Psoas muscle (tissue), 8 donors: Measurements from ENCODE around the gene ZNF559. TPM values are rescaled to one million over a fixed set of nuclear protein-coding genes. Genes with fewer than 3 reads are reported as not detected.

Experiments used
- ATAC-seq, 4 donors: fragments of 200-7000 bp; cut with Tn5 transposase; one replicate each; pipeline ENCODE4 v1.9.1; 2020; ENCODE audit warnings: moderate library complexity in 3 of 4, mild to moderate bottlenecking in 2 of 4
- DNase-seq, 2 donors: peaks; one replicate each; pipeline ENCODE4 v3.0.0-alpha.2; 2020
- H3K27ac ChIP-seq: fragments of 200-600 bp; one replicate; pipeline ENCODE4 v1.8.0; 2022
- H3K27me3 ChIP-seq, 3 donors: fragments of 200-600 bp in 1 of 3; one replicate each; pipeline versions ENCODE4 v1.6.1 to v1.8.0; 2013 to 2022; ENCODE audit warnings: low read length in 2 of 3, mild to moderate bottlenecking in 2 of 3, moderate library complexity in 1 of 3; ENCODE audit not compliant: insufficient read depth in 3 of 3
- H3K36me3 ChIP-seq, 2 donors: fragments of 200-600 bp in 1 of 2; one replicate each; pipeline versions ENCODE4 v1.6.1 to v1.8.0; 2013 to 2022; ENCODE audit warnings: low read depth in 1 of 2, mild to moderate bottlenecking in 1 of 2, moderate library complexity in 1 of 2; ENCODE audit not compliant: insufficient read depth in 1 of 2
- H3K4me1 ChIP-seq: fragments of 200-600 bp; one replicate; pipeline ENCODE4 v1.8.0; 2022
- H3K4me3 ChIP-seq: fragments of 200-600 bp; one replicate; pipeline ENCODE4 v1.8.0; 2022; ENCODE audit warnings: mild to moderate bottlenecking
- H3K9me3 ChIP-seq: fragments of 200-600 bp; one replicate; pipeline ENCODE4 v1.8.0; 2022
- CTCF ChIP-seq: fragments of 200-600 bp; IDR thresholded peaks from one replicate; pipeline ENCODE4 v1.8.0; 2022; ENCODE audit warnings: antibody characterized with exemption
- WGBS, 3 donors: extraction: QIAGEN DNeasy Blood & Tissue Kit; methylation state at CpG; one replicate each; pipeline versions ENCODE4 v1.1.6 to v1.1.7; 2013; 5-methylcytosine and 5-hydroxymethylcytosine counted together
- intact Hi-C, 2 donors: fragments of 100-400 bp; cut with DNase I; formaldehyde crosslinking; loops; one replicate each; pipeline versions ENCODE4 v1.11.0 to v1.14.2; 2022
- polyA plus RNA-seq, 3 donors: library from polyadenylated mRNA; stranded (reverse); fragments of 200-250 nt; gene quantifications; one replicate each; pipeline ENCODE4 v1.2.3, GENCODE V29; 2013
- total RNA-seq, 4 donors: library from RNA; stranded (reverse); fragmentation: NEBNext Ultra II Directional in 2 of 4; extraction: Animal tissue kit (Norgen Biotek cat#: 25700) in 2 of 4; gene quantifications; one replicate each; pipeline versions ENCODE4 v1.2.1 to v1.2.4, GENCODE V29; 2021 to 2023
- donor health status: healthy with polysubstance abuse.
- donor health status: DM: no; HTN: no; CAD: no; lungs with moderate emphysema.
- donor health status: Bipolar disorder and iron deficiency.
- donor health status: healthy.
- donor health status: DM: yes; HTN: yes; CAD: no.
- donor health status: DM: no; HTN: no; CAD: no.
- donor health status: DM: no; HTN: no; CAD: no.
- donor health status: DM: yes; HTN: yes; CAD: no.

The ZNF559 gene
- total and polyA plus RNA-seq, 7 donors = 1.5 to 8.6 (median 2.7) TPM

GRCh38 chr19:9306443-9306842 lies 17.5 kb upstream of the ZNF559 start:
- TF ChIP-seq CTCF = no peak
- H3K4me3 ChIP-seq = no peak overlapping the region
- ATAC-seq (no peak), DNase-seq (no peak)
- H3K9me3 ChIP-seq = peaks cover 23% of the 10 kb centered on the region
- H3K4me1 ChIP-seq = peaks cover 10% of the 10 kb centered on the region
- 94 to 96% (median 96%) methylated on average over 1 of the region's 1 CpG for WGBS, 3 donors
- H3K27ac ChIP-seq = no peak overlapping the region
- intact Hi-C loops = no loop called here
- H3K36me3 ChIP-seq = peaks cover 12 to 41% of the 10 kb centered on the region in 2 donors
- no peaks in the 10 kb centered on the region for H3K27me3 ChIP-seq

- Histone ChIP-seq H3K27ac (no peak overlapping the region), H3K36me3 (peaks cover 6 to 23% of the 10 kb centered on the region in 2 donors), H3K4me3 (peak overlapping the region; percentile 81), H3K9me3 (peaks cover 12% of the 10 kb centered on the region), H3K27me3 (no peaks in the 10 kb centered on the region), H3K4me1 (peaks cover 10% of the 10 kb centered on the region)
- ATAC-seq (no peak), DNase-seq (no peak)
- WGBS, 3 donors = 53 to 58% (median 58%) methylated on average over 10 of the region's 10 CpGs
- intact Hi-C loops = no loop called here
- no peak for TF ChIP-seq CTCF
Observed at GRCh38 chr19:9308091-9308770, 15.7 kb upstream of the ZNF559 start.

- intact Hi-C loops = no loop called here
- DNase-seq (peak; percentile 99), ATAC-seq (peak; percentile 98 to 100 (median 99))
- Histone ChIP-seq H3K27ac (peak within 1 kb of the TSS; percentile 87), H3K9me3 (peaks cover 12% of the 10 kb centered on the region), H3K27me3 (no peaks in the 10 kb centered on the region), H3K4me3 (peak within 1 kb of the TSS; percentile 81), H3K4me1 (peaks cover 10% of the 10 kb centered on the region), H3K36me3 (peaks cover 4 to 12% of the 10 kb centered on the region in 2 donors)
- 0 to 1% (median 0%) methylated on average over 55 to 63 of the region's 63 CpGs for WGBS, 3 donors
- TF ChIP-seq CTCF = no peak
Observed at GRCh38 chr19:9309139-9309973, 14.6 kb upstream of the ZNF559 start, which contains the start of gene ZNF699. Gene ZNF699, minus strand, starts transcription at chr19:9309838. Its CDS starts 4,719 bp downstream, at chr19:9305119.

GRCh38 chr19:9309974-9310446 lies 14.0 kb upstream of the ZNF559 start:
- intact Hi-C loops = loop anchor here in 1 of 2 donors (5.0 kb wide), 1 partner anchor 482 kb away; no protein-coding TSS in a partner anchor
- Histone ChIP-seq H3K4me3 (peak overlapping the region; percentile 81), H3K27ac (peak overlapping the region; percentile 87), H3K9me3 (peaks cover 12% of the 10 kb centered on the region), H3K36me3 (peaks cover 0 to 5% of the 10 kb centered on the region in 2 donors), H3K4me1 (peaks cover 10% of the 10 kb centered on the region), H3K27me3 (no peaks in the 10 kb centered on the region)
- no peak for TF ChIP-seq CTCF
- peak; percentile 88 to 91 for DNase-seq
- WGBS, 3 donors = 3 to 9% (median 5%) methylated on average over 13 of the region's 13 CpGs
- peak; percentile 85 to 90 (median 88) for ATAC-seq
